Activated B cell treated with CpG ODN at 0.5 μM for 24 hours (primary cell): Measurements from ENCODE around the gene RALBP1. TPM values are rescaled to one million over a fixed set of nuclear protein-coding genes. Genes with fewer than 3 reads are reported as not detected.
"Not testable (repeated sequence)": the region's sequence is repeated elsewhere in the genome, so short reads cannot be mapped to it uniquely, and the experiment has no call there.

Experiments
- ATAC-seq: fragments of 200-7000 bp; cut with Tn5 transposase; one replicate; pipeline ENCODE4 v1.10.0; 2021; ENCODE audit warnings: low read depth, mild to moderate bottlenecking, moderate library complexity
- CTCF ChIA-PET: fragments of 350-600 bp; sonication (Branson Sonifier 250); formaldehyde crosslinking; loops from one replicate; lab custom pipeline; 2021; ENCODE audit warnings: antibody characterized with exemption; lab: Charles Lee
- POLR2A ChIA-PET: fragments of 350-600 bp; sonication (Branson Sonifier 250); formaldehyde crosslinking; loops from one replicate; lab custom pipeline; 2021; ENCODE audit warnings: antibody characterized with exemption; lab: Charles Lee
- DNase-seq: peaks from one replicate; pipeline ENCODE4 v3.0.0; 2022
- H3K27ac Mint-ChIP-seq: one replicate; pipeline ENCODE4 v1.8.0; 2020; ENCODE audit warnings: mixed read lengths
- H3K27me3 Mint-ChIP-seq: one replicate; pipeline ENCODE4 v1.8.0; 2021; ENCODE audit warnings: mixed read lengths
- H3K36me3 Mint-ChIP-seq: one replicate; pipeline ENCODE4 v1.8.0; 2021; ENCODE audit warnings: low read depth, mixed read lengths
- H3K4me1 Mint-ChIP-seq: one replicate; pipeline ENCODE4 v1.8.0; 2021; ENCODE audit warnings: mixed read lengths
- H3K4me3 Mint-ChIP-seq: one replicate; pipeline ENCODE4 v1.8.0; 2020; ENCODE audit warnings: mild to moderate bottlenecking, mixed read lengths
- H3K9me3 Mint-ChIP-seq: one replicate; pipeline ENCODE4 v1.8.0; 2020; ENCODE audit warnings: mixed read lengths
- CTCF ChIP-seq: fragments of 200-600 bp; IDR thresholded peaks from one replicate; pipeline ENCODE4 v1.8.0; 2022; ENCODE audit warnings: antibody characterized with exemption, mild to moderate bottlenecking
- intact Hi-C: fragments of 100-400 bp; cut with micrococcal nuclease; formaldehyde crosslinking; loops from one replicate; pipeline ENCODE4 v1.15.1; 2024
- total RNA-seq: library from RNA; stranded (reverse); gene quantifications from 2 replicates; pipeline ENCODE4 v1.2.3, GENCODE V29; 2022

The RALBP1 gene
- total RNA-seq, 1 donor from 2014 or later = 32.7 TPM

- no peak for DNase-seq
- no peak for ATAC-seq
- peaks cover 8% of the 10 kb centered on the region for H3K9me3 Mint-ChIP-seq
- no peaks in the 10 kb centered on the region for H3K4me1 Mint-ChIP-seq
- H3K27me3 Mint-ChIP-seq = peaks cover 2% of the 10 kb centered on the region
- no peak overlapping the region for H3K4me3 Mint-ChIP-seq
- ChIA-PET CTCF (no interaction called here), POLR2A (no interaction called here)
- TF ChIP-seq CTCF = no peak
- no peaks in the 10 kb centered on the region for H3K36me3 Mint-ChIP-seq
- H3K27ac Mint-ChIP-seq = no peak overlapping the region
- intact Hi-C loops = no loop called here
These were observed 28.5 kb upstream of the RALBP1 start for GRCh38 chr18:9446839-9447238.

GRCh38 chr18:9447334-9447733, 28.0 kb upstream of the RALBP1 start:
- intact Hi-C loops = no loop called here
- no peak for TF ChIP-seq CTCF
- H3K9me3 Mint-ChIP-seq = peaks cover 8% of the 10 kb centered on the region
- POLR2A ChIA-PET = no interaction called here
- H3K27ac Mint-ChIP-seq = no peak overlapping the region
- no peaks in the 10 kb centered on the region for H3K36me3 Mint-ChIP-seq
- peaks cover 2% of the 10 kb centered on the region for H3K27me3 Mint-ChIP-seq
- no peak for DNase-seq
- no peak overlapping the region for H3K4me3 Mint-ChIP-seq
- CTCF ChIA-PET = no interaction called here
- H3K4me1 Mint-ChIP-seq = no peaks in the 10 kb centered on the region
- ATAC-seq = no peak

GRCh38 chr18:9449600-9450414, 25.5 kb upstream of the RALBP1 start:
- Mint-ChIP-seq H3K4me1 (no peaks in the 10 kb centered on the region), H3K9me3 (peaks cover 8% of the 10 kb centered on the region), H3K27ac (no peak overlapping the region), H3K27me3 (peaks cover 3% of the 10 kb centered on the region), H3K36me3 (no peaks in the 10 kb centered on the region), H3K4me3 (no peak overlapping the region)
- CTCF ChIA-PET = no interaction called here
- POLR2A ChIA-PET = no interaction called here
- ATAC-seq (no peak), DNase-seq (no peak)
- TF ChIP-seq CTCF = no peak
- intact Hi-C loops = no loop called here

GRCh38 chr18:9450920-9451319, 24.4 kb upstream of the RALBP1 start:
- intact Hi-C loops, DNase-seq, H3K27me3 Mint-ChIP-seq, POLR2A ChIA-PET, H3K36me3 Mint-ChIP-seq, H3K27ac Mint-ChIP-seq, CTCF ChIA-PET, H3K4me1 Mint-ChIP-seq, ATAC-seq, H3K4me3 Mint-ChIP-seq: not testable (repeated sequence)
- peaks cover 13% of the 10 kb centered on the region for H3K9me3 Mint-ChIP-seq

GRCh38 chr18:9453283-9453682, 22.0 kb upstream of the RALBP1 start:
- Mint-ChIP-seq H3K36me3 (no peaks in the 10 kb centered on the region), H3K27ac (no peak overlapping the region), H3K27me3 (peaks cover 1% of the 10 kb centered on the region), H3K4me3 (no peak overlapping the region), H3K9me3 (peaks cover 19% of the 10 kb centered on the region), H3K4me1 (no peaks in the 10 kb centered on the region)
- ATAC-seq (no peak), DNase-seq (no peak)
- TF ChIP-seq CTCF = no peak
- ChIA-PET POLR2A (no interaction called here), CTCF (no interaction called here)
- intact Hi-C loops = no loop called here
